K562 (cell line): Measurements from ENCODE around the gene PLEKHM3. TPM values are rescaled to one million over a fixed set of nuclear protein-coding genes. Genes with fewer than 3 reads are reported as not detected.

ENCODE experiments used
- ATAC-seq: fragments of 200-7000 bp; cut with Tn5 transposase; 3 replicates; pipeline ENCODE4 v1.9.1; 2020; ENCODE audit warnings: moderate library complexity
- BruUV-seq: library from RNA; stranded (reverse); fragments of 400-500 nt; replicated peaks from 2 replicates; lab custom pipeline; 2021; lab: Mats Ljungman, UMichigan
- CTCF ChIA-PET: fragments of 300-600 bp; formaldehyde crosslinking; extraction: SDS; loops from one replicate; lab custom pipeline; 2021; ENCODE audit warnings: low intra/inter-chr PET ratio; lab: Yijun Ruan, JAX
- POLR2A ChIA-PET: fragments of 300-600, 350-650 bp; sonication (Branson Sonifier 250); formaldehyde crosslinking; extraction: SDS; loops from one replicate; lab custom pipeline; 2021; ENCODE audit warnings: antibody characterized with exemption, inconsistent platforms; lab: Yijun Ruan, JAX
- DNase-seq, 4 experiments: peaks; one replicate each; pipeline versions ENCODE4 v3.0.0 to v3.0.0-alpha.2; 2011 to 2018; ENCODE audit warnings: low spot score in 3 of 4, mixed read lengths in 3 of 4; ENCODE audit errors: extremely low read depth in 1 of 4
- FAIRE-seq: peaks from 2 replicates; lab custom pipeline; 2011; peaks lifted over from hg19 to GRCh38; lab: Jason Lieb, UNC
- H2AFZ ChIP-seq: 2 replicates; pipeline ENCODE4 v1.6.0; 2011; ENCODE audit warnings: low read depth, low read length, control low read depth, inconsistent platforms
- H3K27ac ChIP-seq: fragments of 200-600 bp; 3 replicates; pipeline ENCODE4 v1.8.0; 2011; ENCODE audit warnings: low read depth, mild to moderate bottlenecking, control low read depth, inconsistent platforms, low read length, moderate library complexity, mixed read lengths; ENCODE audit errors: extremely low read depth
- H3K27me3 ChIP-seq, 2 experiments: fragments of 300-600 bp in 1 of 2; 2 replicates in 1 of 2; 3 replicates in 1 of 2; pipeline versions ENCODE4 v1.6.0 to v1.8.0; 2011; ENCODE audit warnings: inconsistent platforms in 2 of 2, low read length in 2 of 2, mild to moderate bottlenecking in 1 of 2, mixed read lengths in 1 of 2, moderate library complexity in 1 of 2; ENCODE audit not compliant: control insufficient read depth in 2 of 2, insufficient read depth in 2 of 2
- H3K36me3 ChIP-seq: fragments of 300-600 bp; 3 replicates; pipeline ENCODE4 v1.8.0; 2011; ENCODE audit warnings: mild to moderate bottlenecking, low read length, inconsistent platforms; ENCODE audit not compliant: control insufficient read depth, insufficient read depth
- H3K4me1 ChIP-seq, 2 experiments: fragments of 200-600 bp in 1 of 2; replicated peaks in 1 of 2; 2 replicates in 1 of 2; 3 replicates in 1 of 2; pipeline versions ENCODE4 v1.5.1 to v1.8.0; 2011; ENCODE audit warnings: inconsistent platforms in 2 of 2, low read length in 2 of 2, mild to moderate bottlenecking in 1 of 2, mixed read lengths in 1 of 2, moderate library complexity in 1 of 2; ENCODE audit not compliant: control insufficient read depth in 2 of 2, insufficient read depth in 2 of 2
- H3K4me2 ChIP-seq: 2 replicates; pipeline ENCODE4 v1.6.1; 2011; ENCODE audit warnings: low read length, control low read depth, inconsistent platforms, mixed read lengths; ENCODE audit not compliant: insufficient read depth
- H3K4me3 ChIP-seq: fragments of 200-600 bp; sonication (generic), shearing (Covaris generic); 2 replicates; pipeline ENCODE4 v1.5.1; 2016; ENCODE audit warnings: control low read depth, inconsistent platforms
- H3K79me2 ChIP-seq: fragments of 200-600 bp; 3 replicates; pipeline ENCODE4 v1.8.0; 2011; ENCODE audit warnings: low read length, inconsistent platforms; ENCODE audit not compliant: control insufficient read depth, insufficient read depth
- H3K9ac ChIP-seq, 2 experiments: 2 replicates each; pipeline versions ENCODE4 v1.6.0 to v1.6.1; 2011; ENCODE audit warnings: low read depth in 2 of 2, low read length in 2 of 2, control low read depth in 1 of 2, inconsistent platforms in 1 of 2, mild to moderate bottlenecking in 1 of 2, mixed read lengths in 1 of 2; ENCODE audit not compliant: insufficient read depth in 1 of 2
- H3K9me1 ChIP-seq: one replicate; pipeline ENCODE4 v1.6.0; 2011; ENCODE audit warnings: inconsistent platforms, mild to moderate bottlenecking, low read length, moderate library complexity; ENCODE audit not compliant: control insufficient read depth, insufficient read depth
- H3K9me3 ChIP-seq: replicated peaks from 2 replicates; pipeline ENCODE4 v1.5.1; 2011; ENCODE audit warnings: low read depth, low read length, inconsistent platforms; ENCODE audit not compliant: control insufficient read depth, insufficient read depth
- H4K20me1 ChIP-seq: replicated peaks from 2 replicates; pipeline ENCODE4 v1.6.1; 2011; ENCODE audit warnings: low read length, inconsistent platforms, mixed read lengths; ENCODE audit not compliant: control insufficient read depth, insufficient read depth
- CEBPG ChIP-seq, 3 experiments: fragments of 200-800 bp in 1 of 3; sonication (Bioruptor generic) in 1 of 3; sonication (generic) in 1 of 3; formaldehyde crosslinking in 1 of 3; IDR thresholded peaks in 2 of 3; conservative IDR thresholded peaks in 1 of 3; 2 replicates each; pipeline versions ENCODE4 v1.6.1 to v1.8.0; 2016 to 2022; ENCODE audit warnings: missing compliant biosample characterization in 2 of 3, missing genetic modification characterization in 2 of 3, mild to moderate bottlenecking in 1 of 3, missing genetic modification reagents in 1 of 3
- DMBX1 ChIP-seq: fragments of 250-450 bp; sonication (Bioruptor Pico); IDR thresholded peaks from 2 replicates; pipeline ENCODE4 v1.8.0; 2022; ENCODE audit warnings: inconsistent platforms, mild to moderate bottlenecking, moderate library complexity, borderline replicate concordance
- MEIS2 ChIP-seq: fragments of 450-650 bp; IDR thresholded peaks from 2 replicates; pipeline ENCODE4 v1.6.1; 2014; ENCODE audit warnings: mild to moderate bottlenecking; ENCODE audit not compliant: partially characterized antibody
- PTBP1 ChIP-seq: fragments of 200-400 bp; formaldehyde crosslinking; IDR thresholded peaks from 2 replicates; pipeline ENCODE4 v1.6.1; 2017; ENCODE audit warnings: low read depth, low read length
- SMAD4 ChIP-seq: fragments of 250-450 bp; sonication (Bioruptor Pico); conservative IDR thresholded peaks from 2 replicates; pipeline ENCODE4 v1.8.0; 2021; ENCODE audit warnings: inconsistent platforms, mild to moderate bottlenecking, moderate library complexity
- WGBS: fragments of 100-300 bp; shearing (Covaris generic); methylation state at CpG from one replicate; pipeline ENCODE4 v1.1.6; 2016; ENCODE audit warnings: low coverage, mixed read lengths; ENCODE audit not compliant: insufficient coverage; ENCODE audit errors: missing lambda C conversion rate; 5-methylcytosine and 5-hydroxymethylcytosine counted together
- in situ Hi-C: fragments of 300-500 bp; cut with MboI; formaldehyde crosslinking; loops from 4 replicates; pipeline ENCODE4 v1.15.0; 2018; ENCODE audit warnings: inconsistent platforms, mixed read lengths
- intact Hi-C: fragments of 100-400 bp; cut with micrococcal nuclease; formaldehyde crosslinking; loops from 2 replicates; pipeline ENCODE4 v1.14.2; 2022
- polyA plus RNA-seq, 8 experiments: library from polyadenylated mRNA; depleted of rRNA in 4 of 8; stranded (reverse) in 5 of 8; unstranded in 3 of 8; fragments of >200 nt; fragmentation: Nextera tagmentation in 2 of 8; fragmentation: Illumina TruSeq in 1 of 8; extraction: Ambion mirVana in 2 of 8; extraction: Trizol in 1 of 8; gene quantifications; 2 replicates each; pipeline versions ENCODE4 v1.2.1 to v1.2.3, GENCODE V29; 2011 to 2014; ENCODE audit warnings: inconsistent platforms in 1 of 8, missing spikeins in 1 of 8
- total RNA-seq, 7 experiments: library from RNA; depleted of rRNA in 6 of 7; stranded (reverse); fragments of >200 nt in 6 of 7; fragmentation: Illumina TruSeq in 2 of 7; extraction: Trizol in 2 of 7; gene quantifications; 2 replicates each; pipeline versions ENCODE4 v1.2.1 to v1.2.3, GENCODE V29; 2011 to 2021; ENCODE audit warnings: low replicate concordance in 1 of 7
- TF ChIP-seq, protein P1 (sequence below), 2 experiments: IDR thresholded peaks in 1 of 2; conservative IDR thresholded peaks in 1 of 2; 2 replicates each; pipeline ENCODE4 v1.6.1; 2016; ENCODE audit warnings: low read depth in 2 of 2, mild to moderate bottlenecking in 1 of 2, missing compliant biosample characterization in 1 of 2, missing genetic modification characterization in 1 of 2, moderate library complexity in 1 of 2
- TF ChIP-seq, protein P2 (sequence below): fragments of 250-450 bp; sonication (Bioruptor Pico); IDR thresholded peaks from 2 replicates; pipeline ENCODE4 v1.4.0; 2020

The PLEKHM3 gene
- total and polyA plus RNA-seq, 9 of the 15 experiments (the other 6 are each of a cell fraction or from before 2014, with no cell fraction given): 0.24 to 1.6 (median 1.0) TPM

DNA sequence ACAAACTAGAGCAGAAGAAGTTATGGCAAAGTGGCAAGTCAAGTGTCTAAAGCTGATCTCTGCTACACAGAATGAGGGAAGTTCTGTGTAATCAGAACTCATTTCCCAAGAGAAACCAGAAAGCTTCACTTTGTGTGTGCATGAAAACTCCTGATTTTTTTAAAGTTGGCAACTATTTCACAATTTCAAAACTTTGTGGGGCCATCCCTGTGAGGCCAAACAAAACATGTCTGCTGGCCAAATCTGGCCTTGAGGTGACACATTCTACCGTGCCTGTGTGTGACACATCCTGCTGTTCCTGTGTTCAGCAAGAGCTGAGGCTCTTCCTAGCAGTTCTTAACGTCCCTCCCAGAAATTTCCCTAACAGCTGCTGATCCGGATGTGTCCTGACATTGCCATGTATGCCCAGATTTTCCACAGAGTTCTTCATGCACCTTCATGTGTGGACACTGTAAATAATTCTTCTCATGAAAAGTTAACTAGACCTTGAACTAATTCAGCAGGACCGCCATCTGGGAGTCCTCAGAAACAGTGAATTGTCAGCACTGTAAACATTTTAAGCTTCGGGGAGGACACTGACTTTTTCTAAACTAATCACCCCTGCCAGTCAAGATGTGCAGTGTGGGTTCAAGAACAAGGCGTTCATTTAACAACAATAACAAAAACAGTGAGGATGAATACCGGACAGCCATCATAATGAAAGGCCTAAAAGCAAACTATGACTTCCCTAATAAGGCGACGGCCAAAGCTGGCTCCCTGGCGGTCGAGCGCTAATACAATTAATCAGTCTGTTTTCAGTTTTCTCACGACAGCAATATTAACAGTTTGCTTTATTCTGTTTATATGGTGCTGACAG, 99.0 kb downstream of the PLEKHM3 start:
- H3K27ac ChIP-seq: no peak overlapping the region
- peak overlapping the region; percentile 66 for H2AFZ ChIP-seq
- H3K27me3 ChIP-seq: no peaks in the 10 kb centered on the region
- in situ Hi-C loops (no loop called here), intact Hi-C loops (no loop called here)
- H4K20me1 ChIP-seq: no peaks in the 10 kb centered on the region
- CTCF ChIA-PET: no interaction called here
- no TSS peak for BruUV-seq
- no peaks in the 10 kb centered on the region for H3K9me1 ChIP-seq
- no peak overlapping the region for H3K4me2 ChIP-seq
- no peak overlapping the region for H3K4me3 ChIP-seq
- H3K4me1 ChIP-seq: peaks cover 3 to 4% of the 10 kb centered on the region in 2 experiments; a peak in 4 of 5 replicates
- POLR2A ChIA-PET: interaction anchor here (0.6 to 1.2 kb wide), 2 partner anchors 9 to 439 kb away, joined by 3 to 4 read pairs; no protein-coding TSS in a partner anchor
- no peak overlapping the region for H3K9ac ChIP-seq
- FAIRE-seq (no peak), ATAC-seq (no peak), DNase-seq (no peak)
- no peaks in the 10 kb centered on the region for H3K36me3 ChIP-seq
- WGBS: 50% methylated on average over 13 of the region's 13 CpGs
- no peaks in the 10 kb centered on the region for H3K9me3 ChIP-seq
- H3K79me2 ChIP-seq: no peaks in the 10 kb centered on the region
- TF ChIP-seq, protein P1, sequence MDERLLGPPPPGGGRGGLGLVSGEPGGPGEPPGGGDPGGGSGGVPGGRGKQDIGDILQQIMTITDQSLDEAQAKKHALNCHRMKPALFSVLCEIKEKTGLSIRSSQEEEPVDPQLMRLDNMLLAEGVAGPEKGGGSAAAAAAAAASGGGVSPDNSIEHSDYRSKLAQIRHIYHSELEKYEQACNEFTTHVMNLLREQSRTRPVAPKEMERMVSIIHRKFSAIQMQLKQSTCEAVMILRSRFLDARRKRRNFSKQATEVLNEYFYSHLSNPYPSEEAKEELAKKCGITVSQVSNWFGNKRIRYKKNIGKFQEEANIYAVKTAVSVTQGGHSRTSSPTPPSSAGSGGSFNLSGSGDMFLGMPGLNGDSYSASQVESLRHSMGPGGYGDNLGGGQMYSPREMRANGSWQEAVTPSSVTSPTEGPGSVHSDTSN (CRISPR knock-in tag; IDR thresholded peaks at IDR 0.05; ENCODE audit: low read depth): no peak
- TF ChIP-seq, protein P1 (tag; conservative IDR thresholded peaks at IDR 0.05; ENCODE audit: low read depth): peak; percentile 94
- 0 out of 2 replicates have a peak, but pooled peaks have one; percentile 39 for TF ChIP-seq SMAD4
- TF ChIP-seq PTBP1: no peak
- peak; percentile 80 for TF ChIP-seq MEIS2
- TF ChIP-seq CEBPG (CRISPR knock-in tag; IDR thresholded peaks at IDR 0.05): no peak
- peak; percentile 22 to 57; a peak in 2 of 4 replicates for TF ChIP-seq CEBPG (tag; conservative IDR thresholded peaks at IDR 0.05 in 1 of 2, IDR thresholded peaks at IDR 0.05 in 1 of 2)
- TF ChIP-seq DMBX1: 0 out of 2 replicates have a peak, but pooled peaks have one; percentile 26
- TF ChIP-seq, protein P2, sequence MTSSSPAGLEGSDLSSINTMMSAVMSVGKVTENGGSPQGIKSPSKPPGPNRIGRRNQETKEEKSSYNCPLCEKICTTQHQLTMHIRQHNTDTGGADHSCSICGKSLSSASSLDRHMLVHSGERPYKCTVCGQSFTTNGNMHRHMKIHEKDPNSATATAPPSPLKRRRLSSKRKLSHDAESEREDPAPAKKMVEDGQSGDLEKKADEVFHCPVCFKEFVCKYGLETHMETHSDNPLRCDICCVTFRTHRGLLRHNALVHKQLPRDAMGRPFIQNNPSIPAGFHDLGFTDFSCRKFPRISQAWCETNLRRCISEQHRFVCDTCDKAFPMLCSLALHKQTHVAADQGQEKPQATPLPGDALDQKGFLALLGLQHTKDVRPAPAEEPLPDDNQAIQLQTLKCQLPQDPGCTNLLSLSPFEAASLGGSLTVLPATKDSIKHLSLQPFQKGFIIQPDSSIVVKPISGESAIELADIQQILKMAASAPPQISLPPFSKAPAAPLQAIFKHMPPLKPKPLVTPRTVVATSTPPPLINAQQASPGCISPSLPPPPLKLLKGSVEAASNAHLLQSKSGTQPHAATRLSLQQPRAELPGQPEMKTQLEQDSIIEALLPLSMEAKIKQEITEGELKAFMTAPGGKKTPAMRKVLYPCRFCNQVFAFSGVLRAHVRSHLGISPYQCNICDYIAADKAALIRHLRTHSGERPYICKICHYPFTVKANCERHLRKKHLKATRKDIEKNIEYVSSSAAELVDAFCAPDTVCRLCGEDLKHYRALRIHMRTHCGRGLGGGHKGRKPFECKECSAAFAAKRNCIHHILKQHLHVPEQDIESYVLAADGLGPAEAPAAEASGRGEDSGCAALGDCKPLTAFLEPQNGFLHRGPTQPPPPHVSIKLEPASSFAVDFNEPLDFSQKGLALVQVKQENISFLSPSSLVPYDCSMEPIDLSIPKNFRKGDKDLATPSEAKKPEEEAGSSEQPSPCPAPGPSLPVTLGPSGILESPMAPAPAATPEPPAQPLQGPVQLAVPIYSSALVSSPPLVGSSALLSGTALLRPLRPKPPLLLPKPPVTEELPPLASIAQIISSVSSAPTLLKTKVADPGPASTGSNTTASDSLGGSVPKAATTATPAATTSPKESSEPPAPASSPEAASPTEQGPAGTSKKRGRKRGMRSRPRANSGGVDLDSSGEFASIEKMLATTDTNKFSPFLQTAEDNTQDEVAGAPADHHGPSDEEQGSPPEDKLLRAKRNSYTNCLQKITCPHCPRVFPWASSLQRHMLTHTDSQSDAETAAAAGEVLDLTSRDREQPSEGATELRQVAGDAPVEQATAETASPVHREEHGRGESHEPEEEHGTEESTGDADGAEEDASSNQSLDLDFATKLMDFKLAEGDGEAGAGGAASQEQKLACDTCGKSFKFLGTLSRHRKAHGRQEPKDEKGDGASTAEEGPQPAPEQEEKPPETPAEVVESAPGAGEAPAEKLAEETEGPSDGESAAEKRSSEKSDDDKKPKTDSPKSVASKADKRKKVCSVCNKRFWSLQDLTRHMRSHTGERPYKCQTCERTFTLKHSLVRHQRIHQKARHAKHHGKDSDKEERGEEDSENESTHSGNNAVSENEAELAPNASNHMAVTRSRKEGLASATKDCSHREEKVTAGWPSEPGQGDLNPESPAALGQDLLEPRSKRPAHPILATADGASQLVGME (CRISPR knock-in tag): no peak
